NCI-H1105 (cell line): ENCODE results near the gene ATP6V0E1.
"Not testable (repeated sequence)": the region's sequence is repeated elsewhere in the genome, so short reads cannot be mapped to it uniquely, and the experiment has no call there.

Experiments used
- DNase-seq: peaks from one replicate; lab custom pipeline; 2025; lab: John Stamatoyannopoulos, UW

The ATP6V0E1 gene

DNA sequence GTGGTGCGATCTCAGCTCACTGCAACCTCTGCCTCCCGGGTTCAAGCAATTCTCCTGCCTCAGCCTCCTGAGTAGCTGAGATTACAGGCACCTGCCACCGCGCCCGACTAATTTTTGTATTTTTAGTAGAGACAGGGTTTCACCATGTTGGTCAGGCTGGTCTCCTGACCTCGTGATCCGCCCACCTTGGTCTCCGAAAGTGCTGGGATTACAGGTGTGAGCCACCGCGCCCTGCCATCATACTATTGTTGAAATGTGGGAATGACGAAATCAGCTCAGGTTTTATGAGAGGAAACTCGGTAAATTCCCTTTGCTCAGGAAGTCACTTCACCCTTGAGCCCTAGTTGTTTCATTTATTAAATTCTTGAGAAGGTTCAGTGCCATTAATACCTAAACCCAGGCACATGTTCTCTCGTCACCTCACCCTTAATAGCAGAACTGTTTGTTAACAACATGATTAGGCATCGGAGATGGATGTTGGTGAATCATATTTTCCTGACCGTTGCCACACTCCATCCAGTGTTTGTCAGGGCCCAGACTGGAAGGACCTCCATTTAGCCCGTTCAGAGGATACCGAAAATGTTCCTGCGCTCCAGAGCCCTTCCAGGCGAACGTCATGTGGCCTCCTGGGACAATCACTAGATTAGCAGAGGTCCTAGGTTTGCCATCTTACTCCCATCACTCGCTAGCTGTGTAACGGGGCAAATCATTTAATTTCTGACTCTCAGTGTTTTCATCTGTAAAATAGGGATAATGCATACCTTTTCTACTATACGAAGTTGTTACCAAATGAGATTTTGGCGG lies 52.5 kb downstream of the ATP6V0E1 start:
- no peak for DNase-seq

DNA sequence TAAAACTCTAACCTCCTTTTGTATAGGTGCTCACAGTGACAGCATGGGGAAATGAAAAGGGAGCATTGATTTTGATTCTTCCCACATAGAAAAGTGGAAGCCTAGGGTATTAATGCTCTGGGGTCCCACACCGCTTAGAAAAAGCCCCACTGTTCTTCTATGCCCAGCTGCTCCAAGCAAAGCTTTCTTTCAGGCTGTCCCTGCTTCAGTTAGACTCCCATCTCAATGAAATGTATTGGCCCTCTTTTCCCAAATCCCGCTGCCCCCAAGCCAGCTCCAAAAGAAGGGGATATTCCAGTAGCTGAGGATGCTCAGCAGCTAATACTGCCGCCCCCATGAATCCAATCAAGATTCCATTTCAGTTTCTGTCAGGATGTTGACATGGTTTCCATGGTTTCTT lies 55.6 kb downstream of the ATP6V0E1 start:
- DNase-seq: no peak

DNA sequence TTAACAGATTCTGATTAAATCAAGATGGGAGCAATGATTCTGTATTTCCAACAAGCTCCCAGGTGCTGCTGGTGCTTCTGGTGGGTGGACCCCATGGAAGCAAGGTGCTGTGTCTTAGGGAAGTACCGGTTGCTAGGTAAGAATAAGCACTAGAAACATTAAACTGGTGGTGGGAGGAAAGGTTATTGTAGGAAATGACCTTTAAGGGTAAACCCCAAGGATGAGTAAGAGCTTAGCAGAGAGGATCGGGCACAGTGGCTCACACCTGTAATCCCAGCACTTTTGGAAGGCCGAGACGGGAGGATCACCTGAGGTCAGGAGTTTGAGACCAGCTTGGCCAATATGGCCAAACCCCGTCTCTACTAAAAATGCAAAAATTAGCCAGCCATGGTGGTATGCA lies 56.4 kb downstream of the ATP6V0E1 start:
- DNase-seq: no peak

DNA sequence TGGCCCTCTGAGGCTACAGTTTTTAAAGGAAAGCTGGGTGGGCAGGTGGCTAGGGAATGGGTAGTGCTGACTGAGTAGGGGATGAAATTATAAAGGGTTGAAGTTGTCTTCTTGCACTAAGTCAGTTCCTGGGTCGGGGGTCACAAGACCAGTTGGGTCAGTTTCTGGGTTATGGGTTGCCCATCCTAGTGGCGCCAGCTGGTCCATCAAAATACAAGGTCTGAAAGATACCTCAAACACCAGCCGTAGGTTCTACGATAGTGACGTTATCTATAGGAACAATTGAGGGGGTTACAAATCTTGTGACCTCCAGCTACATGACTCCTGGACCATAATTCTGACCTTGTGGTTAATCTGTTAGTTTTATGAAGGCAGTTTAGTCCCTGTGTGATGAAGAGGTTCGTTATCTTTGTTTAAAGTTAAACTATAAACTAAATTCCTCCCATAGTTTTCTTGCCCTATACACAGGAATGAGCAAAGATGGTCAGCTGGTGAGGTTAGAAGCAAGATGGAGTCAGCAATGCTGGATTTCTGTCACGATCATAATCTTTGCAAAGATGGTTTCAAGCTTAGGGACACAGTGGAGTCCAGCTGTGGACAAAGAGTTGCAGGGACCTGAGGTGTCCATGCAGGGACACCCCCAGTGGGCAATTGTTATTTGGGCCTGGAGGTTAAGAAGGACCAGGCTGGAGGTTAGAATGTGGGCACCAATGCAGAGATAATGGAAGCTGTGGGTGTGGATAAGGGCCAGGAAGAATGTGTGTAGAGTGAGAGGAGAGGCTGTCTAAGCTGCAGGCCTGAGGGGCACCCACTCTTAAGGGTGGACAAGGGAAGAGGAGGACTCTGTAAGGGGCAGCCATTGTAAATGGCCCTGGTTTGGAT lies 58.6 kb downstream of the ATP6V0E1 start:
- DNase-seq: no peak

DNA sequence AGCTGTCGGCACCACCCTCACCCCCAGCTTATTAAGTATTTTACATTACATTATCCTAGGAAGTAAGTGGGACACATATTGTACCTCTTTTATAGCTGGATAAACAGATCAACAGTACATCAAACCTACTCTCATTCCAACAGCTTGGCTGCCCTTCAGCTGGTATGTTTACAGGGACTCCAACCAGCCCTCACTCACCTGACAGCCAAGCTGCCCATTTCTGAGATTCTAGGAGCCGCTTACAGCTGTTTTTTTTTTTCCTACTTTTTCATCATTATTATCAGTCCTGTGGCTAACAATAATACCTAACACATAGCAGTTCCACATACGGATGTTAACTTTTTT lies 59.2 kb downstream of the ATP6V0E1 start:
- no peak for DNase-seq

DNA sequence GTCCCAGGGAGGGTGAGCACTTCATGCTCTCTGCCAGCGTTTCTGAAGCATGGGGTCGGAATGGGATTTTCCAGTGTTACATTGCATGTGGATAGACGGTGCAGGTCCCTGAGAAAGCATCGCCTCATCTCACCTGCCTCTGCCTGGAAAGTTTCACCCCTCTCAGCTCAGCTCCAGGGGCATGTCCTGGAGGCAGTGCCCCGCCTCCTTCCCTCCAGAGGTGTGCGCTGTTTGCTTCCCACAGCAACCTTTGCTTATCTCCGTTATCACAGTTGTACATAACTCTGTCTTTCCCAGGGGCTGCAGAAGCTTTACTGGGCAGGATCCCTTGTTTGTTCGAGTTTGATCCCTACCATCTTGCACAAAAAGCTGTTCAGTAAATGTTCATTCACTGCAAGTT lies 61.9 kb downstream of the ATP6V0E1 start:
- no peak for DNase-seq

DNA sequence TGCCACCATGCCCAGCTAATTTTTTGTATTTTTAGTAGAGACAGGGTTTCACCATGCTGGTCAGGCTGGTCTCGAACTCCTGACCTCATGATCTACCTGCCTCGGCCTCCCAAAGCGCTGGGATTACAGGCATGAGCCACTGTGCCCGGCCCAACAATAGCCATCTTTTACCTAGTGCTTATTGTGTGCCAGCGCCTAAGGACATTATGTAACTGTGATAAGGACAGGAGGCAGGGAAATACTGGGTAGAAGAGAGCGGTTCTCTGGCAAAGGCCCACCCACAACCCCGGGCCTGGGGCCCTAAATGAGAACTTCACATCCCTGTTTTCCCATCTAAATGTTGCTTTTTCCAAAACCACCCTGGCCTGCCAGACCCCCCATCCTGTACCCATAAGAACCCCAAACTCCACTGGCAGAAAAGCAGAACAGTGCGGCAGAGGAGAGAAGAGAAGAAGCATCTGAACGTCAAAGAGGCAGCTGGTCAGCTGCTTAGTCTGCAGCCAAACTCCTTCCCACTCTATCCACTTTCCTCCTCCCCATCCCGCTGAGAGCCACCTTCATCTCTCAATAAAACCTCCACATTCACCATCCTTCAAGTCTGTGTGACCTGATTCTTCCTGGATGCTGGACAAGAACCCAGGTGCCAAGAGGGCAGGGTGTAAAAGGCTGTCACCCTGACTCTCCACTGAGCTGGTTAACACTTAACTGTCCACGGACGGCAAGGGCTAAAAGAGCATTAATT lies 63.7 kb downstream of the ATP6V0E1 start:
- not testable (repeated sequence) for DNase-seq

DNA sequence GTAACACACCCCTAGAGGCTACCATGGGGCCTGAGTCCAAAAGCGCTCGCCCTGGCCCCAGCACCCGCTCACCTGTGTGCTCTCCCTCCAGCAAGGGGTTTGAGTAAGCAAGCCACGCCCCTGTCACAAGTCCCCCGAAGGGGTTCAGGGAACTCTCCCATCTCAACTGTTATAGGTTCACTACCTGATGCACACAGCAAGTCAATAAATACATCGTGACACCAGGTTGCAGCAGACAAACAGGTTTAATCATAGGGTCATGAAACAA lies 64.2 kb downstream of the ATP6V0E1 start:
- DNase-seq: no peak

DNA sequence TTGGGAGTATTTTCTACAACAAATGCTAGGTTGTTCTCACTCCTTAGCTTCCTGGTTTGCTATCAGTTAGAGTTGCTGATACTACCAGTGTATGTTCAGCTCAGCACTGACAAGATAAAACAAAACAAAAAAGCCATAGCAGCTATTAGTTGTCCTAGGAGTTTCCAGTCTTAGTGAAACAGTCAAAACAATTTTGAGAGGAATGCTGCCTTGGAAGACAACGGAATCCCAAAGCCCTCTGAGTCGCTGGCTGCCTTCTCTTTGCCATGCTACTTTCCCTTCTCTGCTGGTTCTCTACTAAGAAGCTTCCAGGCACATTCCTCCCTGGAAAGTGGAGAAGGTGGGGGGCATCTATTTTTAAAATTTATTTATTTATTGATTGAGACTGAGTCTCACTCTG lies 67.2 kb downstream of the ATP6V0E1 start:
- DNase-seq: no peak

DNA sequence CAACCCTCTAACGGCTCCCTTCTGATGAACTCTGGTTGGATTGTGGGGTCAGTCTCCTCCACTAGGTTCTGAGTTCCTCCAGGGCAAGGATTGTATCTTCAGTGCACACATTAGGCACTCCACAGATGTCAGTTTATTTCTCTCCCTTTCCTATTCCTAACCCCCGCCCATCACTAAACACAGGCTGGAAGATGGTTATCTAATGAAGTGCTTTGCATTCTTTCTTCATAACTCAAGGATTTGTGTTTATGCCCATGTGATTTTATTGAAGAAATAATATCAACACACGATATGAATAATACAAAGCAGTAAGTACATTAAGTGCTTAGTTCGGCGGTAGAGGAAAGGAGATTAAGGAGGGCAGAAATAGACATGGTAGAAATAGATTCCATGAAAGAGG lies 68.2 kb downstream of the ATP6V0E1 start:
- DNase-seq: no peak

DNA sequence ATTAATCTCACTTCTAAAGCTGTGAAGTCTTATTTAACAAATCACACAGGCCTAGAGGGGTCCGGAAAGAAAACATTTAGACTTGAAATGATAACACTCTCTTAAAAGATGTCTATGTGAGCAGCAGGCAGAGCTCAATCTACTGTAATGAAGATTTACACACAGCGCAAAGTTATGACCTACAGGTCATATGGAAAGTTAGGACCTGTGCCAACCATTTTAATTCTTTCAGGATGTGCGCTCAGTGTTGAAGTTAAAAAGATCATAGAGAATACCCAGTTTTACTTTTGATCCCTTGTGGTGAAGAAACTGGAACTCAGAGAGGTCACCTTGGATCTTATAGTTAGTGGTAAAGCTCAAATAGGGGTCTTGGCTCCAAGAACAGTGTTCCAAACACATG lies 69.5 kb downstream of the ATP6V0E1 start:
- DNase-seq: no peak

DNA sequence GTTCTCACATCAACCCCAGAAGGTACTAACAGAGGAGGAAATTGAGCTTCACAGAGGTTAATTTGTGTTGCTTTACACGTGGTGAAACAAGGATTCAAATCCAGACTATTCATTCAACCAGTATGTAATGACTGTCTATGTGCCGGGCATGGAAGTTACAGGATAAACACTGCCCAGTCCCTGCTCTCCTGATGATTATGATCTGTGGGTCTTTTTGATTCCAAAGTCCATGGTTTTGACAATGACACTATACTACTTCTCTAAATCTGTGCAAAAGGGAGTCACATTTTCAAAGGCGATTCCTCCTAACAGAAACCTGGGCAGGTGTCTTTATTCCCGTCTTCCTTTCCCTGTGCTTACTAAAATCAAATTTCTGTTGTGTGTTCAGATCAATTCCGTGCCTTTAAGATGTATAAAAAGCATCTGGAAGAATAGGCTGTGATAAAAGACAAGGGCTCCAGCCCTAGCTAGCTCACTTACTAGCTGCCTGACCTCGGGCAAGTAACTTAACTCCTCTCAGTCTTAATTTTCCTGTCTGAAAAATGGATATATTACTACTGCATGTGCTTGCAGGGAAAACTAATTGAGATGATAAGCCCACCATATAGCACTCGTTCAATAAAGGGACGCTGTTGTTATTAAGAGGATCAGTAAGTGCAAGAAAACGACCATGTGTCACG lies 71.6 kb downstream of the ATP6V0E1 start:
- no peak for DNase-seq

DNA sequence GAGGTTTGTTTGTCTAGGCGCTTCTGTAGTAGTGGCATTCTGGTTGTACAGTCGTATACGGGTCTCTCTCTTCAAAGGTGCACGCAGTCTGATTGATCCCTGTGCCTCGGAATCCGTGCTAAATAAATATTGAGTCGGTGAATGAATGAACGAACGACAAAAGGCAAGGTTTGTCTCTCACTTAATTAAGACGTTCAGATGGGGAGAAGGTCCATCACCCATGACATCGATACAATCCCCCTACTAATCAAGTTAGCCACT lies 72.1 kb downstream of the ATP6V0E1 start:
- DNase-seq: no peak

DNA sequence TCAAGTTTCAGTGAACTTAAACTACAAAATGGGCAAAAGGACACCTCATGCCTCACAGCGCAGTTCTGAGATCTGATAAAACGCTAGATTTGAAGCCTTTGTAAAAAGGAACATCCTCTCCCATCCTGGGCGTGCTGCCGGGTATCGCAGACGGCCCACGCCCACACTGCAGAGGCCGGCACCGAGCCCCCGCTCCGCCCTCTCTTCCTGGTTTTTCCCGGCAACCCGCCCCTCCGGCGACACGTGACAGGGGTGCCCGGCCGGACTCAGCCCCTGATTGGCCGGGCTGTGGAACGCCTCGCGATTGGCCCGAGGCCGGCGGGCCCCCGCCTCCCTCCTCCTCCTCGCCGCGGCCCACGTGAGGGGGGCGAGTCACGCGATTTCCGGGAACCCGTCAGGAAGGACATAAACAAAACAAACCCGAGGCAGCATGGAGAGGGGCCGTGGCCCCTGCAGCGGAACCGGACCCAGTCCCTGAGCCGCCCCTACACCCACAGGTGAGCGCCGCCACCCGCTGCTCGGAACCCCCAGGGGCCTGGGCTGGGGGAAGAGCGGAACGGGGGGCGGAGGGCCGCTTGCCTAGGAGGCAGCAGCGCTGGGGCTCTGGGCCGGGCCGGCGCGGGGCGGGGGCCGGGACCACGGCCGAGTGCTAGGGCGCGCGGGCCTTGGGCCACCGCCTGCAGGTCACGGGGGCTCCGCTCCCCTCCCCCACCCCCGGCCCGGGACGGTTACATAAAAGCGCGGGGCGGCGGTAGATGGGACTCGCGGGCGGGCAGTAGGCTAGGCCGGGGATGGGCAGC lies 72.6 kb downstream of the ATP6V0E1 start, which contains the start of gene CREBRF:
Gene CREBRF (plus strand): TSS at position 370 of the 800 bp plus-strand sequence. CDS start 24,424 bp downstream, outside the sequence.
- DNase-seq: peak; percentile 74

DNA sequence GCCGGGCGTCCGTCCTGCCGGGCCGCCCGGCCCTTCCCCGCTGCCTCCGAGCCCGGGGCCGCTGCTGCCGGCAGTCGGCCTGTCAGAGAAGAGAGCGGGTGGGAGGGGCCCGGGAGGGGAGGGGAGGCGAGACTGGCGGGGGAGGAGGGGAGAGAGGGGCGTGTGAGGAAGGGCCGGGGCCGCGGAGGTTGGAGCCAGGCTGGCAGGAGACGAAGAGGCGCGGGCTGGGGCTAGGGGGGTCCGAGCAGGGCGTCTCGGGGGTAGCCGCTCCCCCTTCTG lies 73.2 kb downstream of the ATP6V0E1 start:
- peak; percentile 28 for DNase-seq

DNA sequence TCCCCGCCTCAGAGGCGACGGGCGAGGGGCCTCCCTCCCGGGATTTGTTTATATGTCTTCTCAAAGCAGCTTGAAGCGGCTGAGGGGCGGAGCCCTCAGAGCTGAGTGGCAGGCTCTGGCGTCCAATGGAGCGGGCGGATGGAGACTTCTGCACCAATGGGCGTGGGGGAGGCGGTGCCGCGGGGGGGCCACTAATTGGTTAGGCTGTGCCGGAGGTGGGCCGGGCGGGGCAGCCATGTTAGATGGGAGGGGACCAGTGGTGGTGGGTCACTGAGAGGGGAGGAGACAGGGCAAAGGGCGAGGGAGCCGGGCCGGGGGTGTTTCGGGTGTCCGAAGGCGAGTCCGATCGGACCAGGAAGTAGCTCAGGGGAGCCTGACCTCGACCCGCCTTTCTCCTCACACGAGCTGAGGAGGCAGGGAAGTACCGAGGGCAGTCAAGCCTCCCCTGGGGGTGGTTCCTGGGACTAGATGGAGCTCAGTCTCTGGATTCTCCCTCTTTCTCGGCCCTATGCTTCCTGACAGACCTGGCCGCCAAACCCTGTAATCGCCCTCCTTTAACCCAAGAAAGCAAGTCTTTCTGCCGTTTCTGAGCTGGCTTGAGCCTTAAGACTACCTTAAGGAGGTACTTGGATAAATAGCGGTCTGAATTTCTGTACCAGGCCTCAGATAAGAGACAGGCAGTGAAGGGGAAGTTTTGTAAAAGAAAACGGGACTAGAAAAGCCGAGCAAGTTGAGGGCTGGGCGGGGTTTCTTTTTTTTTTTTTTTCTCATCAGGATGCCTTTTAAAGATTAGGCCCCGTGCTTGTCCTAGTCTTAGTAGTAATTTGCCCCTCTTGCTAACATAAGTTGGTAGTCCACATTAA lies 73.7 kb downstream of the ATP6V0E1 start:
- peak; percentile 84 for DNase-seq

DNA sequence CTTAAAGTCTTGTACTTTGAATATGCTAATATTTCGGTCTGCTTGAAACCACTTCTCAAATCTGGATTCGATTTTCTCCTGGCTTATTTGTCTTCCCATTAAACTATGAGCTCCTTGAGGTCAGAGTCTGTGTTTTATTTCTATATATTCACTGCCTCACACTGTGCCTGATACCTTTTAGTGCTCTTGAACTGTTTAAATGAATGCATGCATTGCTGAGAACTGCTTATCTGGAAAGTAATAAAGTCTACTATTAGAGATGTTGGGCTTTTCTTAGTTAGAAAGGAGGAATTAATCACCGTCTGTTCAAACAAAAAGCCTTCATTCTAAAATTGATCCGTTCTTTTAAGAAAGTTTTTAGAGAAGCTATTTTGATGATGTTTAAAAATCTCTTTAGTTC lies 78.6 kb downstream of the ATP6V0E1 start:
- DNase-seq: no peak

DNA sequence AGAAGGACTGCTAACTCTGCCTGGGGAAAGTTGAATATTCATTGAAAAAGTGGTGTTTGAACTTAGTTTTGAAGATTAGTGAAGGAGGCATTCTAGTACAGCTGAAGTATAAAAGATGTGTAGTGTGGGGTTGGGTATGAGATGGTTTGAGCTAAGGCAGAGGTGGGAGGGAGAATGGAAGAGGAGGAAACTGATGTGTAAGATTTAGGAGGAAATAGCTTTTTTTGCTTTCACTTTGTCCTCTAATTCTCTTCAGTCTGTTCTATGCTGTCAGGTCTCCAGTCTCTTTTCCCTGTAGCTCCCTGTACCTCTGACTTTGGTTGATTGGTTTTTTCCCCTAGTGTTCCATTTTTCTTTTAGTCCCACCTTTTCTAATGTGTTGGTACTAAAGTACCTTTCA lies 81.6 kb downstream of the ATP6V0E1 start:
- no peak for DNase-seq

DNA sequence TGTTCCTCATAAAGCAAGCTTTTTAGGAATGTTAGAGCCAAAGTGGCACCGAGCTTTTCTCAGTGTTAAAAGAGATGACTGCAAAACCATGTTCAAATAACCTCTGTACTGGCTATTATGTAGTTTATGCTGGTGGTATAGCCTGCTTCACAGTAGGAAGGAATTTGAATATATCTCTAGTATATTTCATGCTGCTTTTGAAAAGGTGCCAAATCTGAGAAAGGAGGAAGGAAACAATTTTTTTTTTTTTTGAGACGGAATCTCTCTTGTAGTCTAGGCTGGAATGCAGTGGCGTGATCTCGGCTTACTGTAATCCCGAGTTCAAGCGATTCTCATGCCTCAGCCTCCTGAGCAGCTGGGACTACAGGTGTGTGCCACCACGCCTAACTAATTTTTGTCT lies 86.1 kb downstream of the ATP6V0E1 start:
- DNase-seq: no peak

DNA sequence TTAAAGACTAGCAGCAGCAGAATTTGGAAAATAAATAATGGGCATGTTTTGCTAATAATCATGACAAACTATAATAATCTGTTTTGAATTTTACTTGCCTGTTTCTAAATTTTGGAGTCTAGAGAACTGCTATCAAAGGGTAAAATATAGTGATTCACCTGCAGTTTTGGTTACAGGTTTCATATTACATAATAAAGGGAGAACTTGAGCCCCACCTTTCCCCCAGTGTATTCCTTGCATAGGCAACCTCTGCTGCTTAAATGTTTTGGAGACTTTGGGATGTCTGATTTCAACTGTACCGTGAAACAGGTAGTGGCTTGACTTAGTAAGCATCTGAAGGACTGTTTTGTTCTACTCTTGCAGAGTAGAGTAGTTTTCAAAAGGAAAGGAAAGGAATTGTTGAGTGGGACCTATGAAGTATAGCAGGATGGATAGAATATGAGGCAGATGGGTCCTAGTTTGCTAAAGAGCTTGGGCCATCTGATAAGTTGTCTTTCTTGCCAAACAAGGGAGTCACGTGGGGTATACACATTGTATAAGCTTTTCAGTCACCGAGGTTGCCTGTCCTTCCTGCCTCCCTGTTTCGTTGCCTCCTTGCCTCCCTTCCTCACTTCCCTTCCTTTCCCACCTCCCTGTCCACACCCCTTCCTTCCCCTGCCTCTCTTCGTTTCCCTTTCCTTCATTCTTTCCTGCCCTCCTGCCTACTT lies 91.7 kb downstream of the ATP6V0E1 start:
- DNase-seq: no peak
